HUES64 (cell line): ENCODE measurements around the gene CELF5.
A peak's percentile ranks its signal among the peaks of the same experiment; 100 is the strongest.

ENCODE experiments used
- H3K27ac ChIP-seq: 2 replicates; pipeline ENCODE4 v1.7.0; 2013; ENCODE audit warnings: low read depth, low read length, inconsistent platforms
- H3K27me3 ChIP-seq: 2 replicates; pipeline ENCODE4 v1.6.1; 2013; ENCODE audit warnings: mild to moderate bottlenecking, low read length; ENCODE audit not compliant: insufficient read depth
- H3K36me3 ChIP-seq: 2 replicates; pipeline ENCODE4 v1.6.1; 2013; ENCODE audit warnings: mild to moderate bottlenecking, low read length; ENCODE audit not compliant: insufficient read depth
- H3K4me1 ChIP-seq: 2 replicates; pipeline ENCODE4 v1.6.1; 2013; ENCODE audit warnings: mild to moderate bottlenecking, low read length, moderate library complexity; ENCODE audit not compliant: insufficient read depth
- H3K4me3 ChIP-seq: 2 replicates; pipeline ENCODE4 v1.5.1; 2013; ENCODE audit warnings: mild to moderate bottlenecking, low read length, moderate library complexity
- H3K9ac ChIP-seq: 2 replicates; pipeline ENCODE4 v1.6.1; 2013; ENCODE audit warnings: mild to moderate bottlenecking, low read depth, low read length
- H3K9me3 ChIP-seq: 2 replicates; pipeline ENCODE4 v1.6.1; 2013; ENCODE audit warnings: low read depth, low read length; ENCODE audit not compliant: insufficient read depth
- WGBS: fragments of 150-250, 120-280 bp; methylation state at CpG from one replicate; pipeline ENCODE4 v1.1.7; 2013; ENCODE audit warnings: missing lambda C conversion rate; 5-methylcytosine and 5-hydroxymethylcytosine counted together

Gene CELF5

DNA sequence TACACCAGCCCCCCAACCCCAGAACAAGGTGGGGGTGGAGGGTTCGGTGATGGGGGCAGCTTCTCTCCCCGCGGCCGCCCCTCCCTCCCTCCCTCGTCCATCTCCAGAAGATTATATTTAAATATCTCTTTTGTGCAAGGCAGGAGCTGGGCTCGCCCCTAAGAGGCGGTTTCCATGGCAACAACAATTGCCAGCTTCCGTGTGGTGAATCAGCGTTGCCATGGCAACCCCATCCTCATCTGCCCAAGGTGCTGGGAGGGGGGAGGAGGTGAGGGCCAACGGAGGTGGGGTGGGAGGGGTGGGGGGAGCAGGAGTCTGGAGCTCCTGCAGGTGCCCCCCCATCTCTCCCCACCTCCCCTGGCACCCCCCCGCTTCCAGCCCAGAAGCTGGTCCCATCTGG, 46.4 kb downstream of the CELF5 start:
- H3K9me3 ChIP-seq, result peaks cover 3% of the 10 kb centered on the region; the same call in 1 of the 2 replicates
- H3K27ac ChIP-seq, result no peak overlapping the region
- H3K4me3 ChIP-seq, result no peak overlapping the region
- WGBS, result 46% methylated on average over 4 of the region's 11 CpGs
- H3K36me3 ChIP-seq, result no peaks in the 10 kb centered on the region
- peaks cover 13% of the 10 kb centered on the region for H3K27me3 ChIP-seq
- H3K4me1 ChIP-seq, result peaks cover 5% of the 10 kb centered on the region; the same call in 1 of the 2 replicates
- H3K9ac ChIP-seq, result no peak overlapping the region

DNA sequence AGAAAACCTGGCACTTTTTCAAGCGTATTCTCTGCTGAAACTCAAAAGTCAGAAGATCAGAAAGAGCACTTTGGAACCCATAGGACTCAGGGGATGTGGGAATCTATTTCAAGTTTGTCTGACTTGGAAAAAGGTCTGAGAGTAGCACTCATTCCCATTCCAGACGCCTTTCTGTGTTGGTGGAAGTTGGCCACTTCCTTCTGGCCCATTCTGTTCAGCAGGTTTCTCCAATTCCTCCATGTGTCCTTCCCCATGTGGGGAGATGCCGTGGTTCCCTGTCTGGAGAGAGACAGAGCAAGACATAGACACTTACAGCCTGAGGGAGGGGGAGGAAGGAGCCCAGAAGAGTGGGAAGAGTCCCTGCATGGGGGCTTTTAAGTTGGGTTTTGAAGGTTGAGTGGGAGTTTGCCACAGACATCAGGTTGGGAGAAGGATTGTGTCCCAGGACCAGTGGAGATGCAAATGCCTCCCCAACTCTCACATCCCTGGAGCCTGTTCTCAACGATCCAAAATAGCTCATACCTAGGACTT, 48.0 kb downstream of the CELF5 start:
- Histone ChIP-seq H3K27ac (no peak overlapping the region), H3K27me3 (peaks cover 13% of the 10 kb centered on the region), H3K9ac (no peak overlapping the region), H3K9me3 (peaks cover 3% of the 10 kb centered on the region; the same call in 1 of the 2 replicates), H3K4me3 (no peak overlapping the region), H3K36me3 (no peaks in the 10 kb centered on the region), H3K4me1 (peaks cover 5% of the 10 kb centered on the region; the same call in 1 of the 2 replicates)
- 81% methylated on average over 3 of the region's 4 CpGs for WGBS

DNA sequence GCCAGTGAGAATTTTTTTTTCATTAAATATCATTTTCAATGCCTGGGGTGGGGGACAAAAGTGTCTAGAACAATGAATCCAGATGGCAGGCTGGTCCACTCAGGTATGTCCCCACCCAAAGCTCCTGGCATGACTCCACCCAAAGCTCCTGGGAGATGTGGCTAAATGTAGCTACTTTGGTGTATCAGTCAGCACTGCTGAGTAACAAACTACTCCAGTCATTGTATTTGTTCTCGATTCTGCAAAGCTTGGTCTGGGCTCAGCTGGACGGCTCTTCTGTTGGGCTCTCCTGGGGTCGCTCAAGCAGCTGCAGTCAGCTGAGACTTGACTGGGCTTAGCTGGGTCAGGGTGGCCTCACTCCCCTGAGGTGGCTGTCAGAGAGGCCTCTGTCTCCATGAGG, 48.5 kb downstream of the CELF5 start:
- Histone ChIP-seq H3K27me3 (peaks cover 13% of the 10 kb centered on the region), H3K9me3 (peaks cover 3% of the 10 kb centered on the region; the same call in 1 of the 2 replicates), H3K4me1 (peaks cover 5% of the 10 kb centered on the region; the same call in 1 of the 2 replicates), H3K27ac (no peak overlapping the region), H3K4me3 (no peak overlapping the region), H3K9ac (no peak overlapping the region), H3K36me3 (no peaks in the 10 kb centered on the region)
- 88% methylated on average over 3 of the region's 3 CpGs for WGBS

DNA sequence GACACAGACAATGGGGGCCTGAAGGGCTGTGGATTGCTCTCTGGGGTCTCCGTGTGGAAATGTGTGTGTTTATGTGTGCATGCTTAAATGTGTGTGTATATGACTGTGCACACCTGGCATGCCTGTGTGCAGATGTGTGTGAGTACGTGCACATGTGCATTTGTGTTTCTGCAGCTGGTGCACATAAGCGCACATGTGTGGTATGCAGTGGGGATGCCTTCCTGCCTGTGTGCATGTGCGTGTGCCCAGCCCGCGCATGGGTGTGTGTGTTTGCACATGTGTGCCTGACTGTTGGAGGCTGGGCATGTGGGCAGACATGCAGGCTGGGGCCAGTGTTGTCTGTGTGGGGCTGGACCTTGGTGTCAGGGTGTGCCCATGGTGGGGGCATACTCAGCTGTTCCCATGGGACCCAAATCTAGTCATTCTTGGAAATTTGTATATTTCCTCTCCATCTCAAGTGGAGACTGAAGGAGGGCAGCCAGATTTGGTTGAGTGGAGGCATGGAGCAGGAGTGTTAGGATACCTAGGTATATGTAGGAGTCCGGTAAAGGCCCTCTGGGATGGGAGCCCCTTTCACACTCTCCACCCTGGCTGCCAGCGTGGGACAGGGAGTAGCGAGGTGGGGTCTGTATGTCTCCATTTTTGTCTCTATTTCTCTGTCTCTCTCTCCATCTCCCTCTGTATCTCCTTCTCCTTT, 49.9 kb downstream of the CELF5 start:
- Histone ChIP-seq H3K9me3 (peaks cover 3% of the 10 kb centered on the region; the same call in 1 of the 2 replicates), H3K36me3 (no peaks in the 10 kb centered on the region), H3K4me1 (peaks cover 5% of the 10 kb centered on the region; the same call in 1 of the 2 replicates), H3K9ac (no peak overlapping the region), H3K27me3 (peaks cover 9% of the 10 kb centered on the region), H3K27ac (no peak overlapping the region), H3K4me3 (no peak overlapping the region)
- WGBS, result 84% methylated on average over 9 of the region's 9 CpGs

DNA sequence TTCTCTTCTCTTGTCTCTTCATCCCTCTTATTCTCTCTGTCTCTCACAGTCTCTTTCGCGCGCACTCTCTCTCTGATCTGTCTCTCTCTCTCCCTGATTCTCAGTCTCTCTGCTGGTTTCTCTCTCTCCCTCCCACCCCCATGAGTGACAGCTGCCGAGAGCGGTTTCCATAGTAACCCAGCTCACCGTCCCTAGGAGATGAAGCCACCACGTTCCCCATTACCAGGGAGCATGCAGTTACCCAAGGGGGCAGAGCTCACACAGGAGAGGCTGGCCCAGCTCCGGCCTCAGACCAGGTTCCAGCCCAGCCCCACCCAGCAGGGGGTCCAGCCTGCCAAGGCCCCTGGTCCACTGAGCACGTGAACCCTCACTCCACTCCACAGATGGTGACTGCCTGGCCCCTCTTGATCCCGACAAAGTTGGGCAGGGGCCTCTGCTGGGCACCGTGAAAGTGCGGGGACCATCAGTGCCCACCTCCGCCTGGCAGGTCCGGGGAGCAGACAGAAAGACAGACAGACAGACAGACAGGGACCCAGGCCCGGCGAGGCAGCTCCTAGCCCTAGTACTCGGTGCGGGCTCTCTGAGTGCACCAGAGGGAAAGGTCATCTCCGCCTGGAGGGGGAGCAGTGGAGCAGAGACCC, 50.6 kb downstream of the CELF5 start:
- WGBS, result 22% methylated on average over 19 of the region's 19 CpGs
- H3K4me1 ChIP-seq, result peaks cover 5% of the 10 kb centered on the region; the same call in 1 of the 2 replicates
- H3K27ac ChIP-seq, result peak overlapping the region; percentile 62; the same call in 1 of the 2 replicates
- H3K9me3 ChIP-seq, result peaks cover 3% of the 10 kb centered on the region; the same call in 1 of the 2 replicates
- H3K4me3 ChIP-seq, result peak overlapping the region; percentile 72
- no peak overlapping the region for H3K9ac ChIP-seq
- H3K36me3 ChIP-seq, result no peaks in the 10 kb centered on the region
- H3K27me3 ChIP-seq, result peaks cover 2% of the 10 kb centered on the region

DNA sequence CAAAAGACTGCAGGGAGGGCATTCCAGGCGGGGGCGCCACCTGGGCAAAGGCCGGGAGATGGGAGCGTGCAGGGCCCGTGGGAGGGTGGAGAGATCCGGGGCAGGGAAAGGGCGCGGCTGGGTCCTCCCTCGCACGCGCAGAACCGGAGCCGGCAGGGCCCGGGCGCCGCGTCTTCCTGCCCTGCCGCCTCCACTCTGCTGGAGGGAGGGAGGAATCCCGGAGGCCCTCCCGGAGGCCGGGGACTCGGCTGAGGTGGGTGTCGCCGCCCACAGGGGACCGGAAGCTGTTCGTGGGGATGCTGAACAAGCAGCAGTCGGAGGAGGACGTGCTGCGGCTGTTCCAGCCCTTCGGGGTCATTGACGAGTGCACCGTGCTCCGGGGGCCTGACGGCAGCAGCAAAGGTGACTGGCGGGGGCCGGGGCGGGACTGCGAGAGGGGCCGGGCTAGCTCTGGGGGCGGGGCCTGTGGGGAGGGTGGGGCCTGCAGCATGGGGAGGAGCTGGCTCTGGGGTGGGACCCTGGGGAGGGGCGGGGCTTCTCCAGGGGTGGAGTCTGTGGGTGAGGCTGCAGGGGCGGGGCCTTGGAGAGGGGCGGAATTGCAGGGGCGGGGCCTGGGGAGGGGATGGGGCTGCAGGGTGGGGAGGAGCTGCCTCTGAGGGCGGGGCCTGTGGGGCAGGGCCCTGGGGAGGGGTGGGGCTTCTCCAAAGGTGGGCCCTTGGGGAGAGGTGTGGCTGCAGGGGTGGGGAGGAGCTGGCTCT, 51.3 kb downstream of the CELF5 start:
- peaks cover 5% of the 10 kb centered on the region; the same call in 1 of the 2 replicates for H3K4me1 ChIP-seq
- peaks cover 3% of the 10 kb centered on the region; the same call in 1 of the 2 replicates for H3K9me3 ChIP-seq
- H3K36me3 ChIP-seq, result no peaks in the 10 kb centered on the region
- H3K9ac ChIP-seq, result 0 out of 2 replicates have a peak overlapping the region, but pooled peaks have one; percentile 29
- H3K27ac ChIP-seq, result peak overlapping the region; percentile 35; the same call in 1 of the 2 replicates
- H3K4me3 ChIP-seq, result peak overlapping the region; percentile 72
- H3K27me3 ChIP-seq, result no peaks in the 10 kb centered on the region; the same call in none of the 2 replicates
- 2% methylated on average over 44 of the region's 45 CpGs for WGBS

DNA sequence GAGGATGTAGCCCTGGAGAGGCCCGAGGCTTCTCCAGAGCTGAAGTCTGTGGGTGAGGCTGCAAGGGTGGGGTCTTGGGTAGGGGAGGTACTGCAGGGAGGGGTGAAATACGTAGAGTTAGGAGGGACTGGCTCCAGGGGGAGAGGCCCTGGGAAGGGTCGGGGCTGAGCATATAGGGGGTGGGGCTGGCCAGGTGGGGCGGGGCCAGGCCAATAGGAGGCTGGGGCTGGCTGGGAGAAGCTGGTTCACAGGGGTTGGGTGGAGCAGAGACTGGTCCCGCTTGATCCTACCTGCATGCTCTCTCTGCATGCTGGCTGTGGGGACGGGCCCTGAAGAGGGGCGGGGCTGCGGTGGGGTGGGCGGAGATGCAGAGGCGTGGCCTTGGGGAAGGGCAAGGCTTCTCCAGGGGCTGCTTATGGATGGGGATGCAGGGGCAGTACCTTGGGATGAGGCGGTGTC, 51.9 kb downstream of the CELF5 start:
- H3K9me3 ChIP-seq, result peaks cover 3% of the 10 kb centered on the region; the same call in 1 of the 2 replicates
- WGBS, result 7% methylated on average over 11 of the region's 11 CpGs
- H3K36me3 ChIP-seq, result no peaks in the 10 kb centered on the region
- H3K4me1 ChIP-seq, result peaks cover 5% of the 10 kb centered on the region; the same call in 1 of the 2 replicates
- H3K9ac ChIP-seq, result no peak overlapping the region
- no peak overlapping the region for H3K27ac ChIP-seq
- no peaks in the 10 kb centered on the region; the same call in none of the 2 replicates for H3K27me3 ChIP-seq
- H3K4me3 ChIP-seq, result peak overlapping the region; percentile 33; the same call in 1 of the 2 replicates

DNA sequence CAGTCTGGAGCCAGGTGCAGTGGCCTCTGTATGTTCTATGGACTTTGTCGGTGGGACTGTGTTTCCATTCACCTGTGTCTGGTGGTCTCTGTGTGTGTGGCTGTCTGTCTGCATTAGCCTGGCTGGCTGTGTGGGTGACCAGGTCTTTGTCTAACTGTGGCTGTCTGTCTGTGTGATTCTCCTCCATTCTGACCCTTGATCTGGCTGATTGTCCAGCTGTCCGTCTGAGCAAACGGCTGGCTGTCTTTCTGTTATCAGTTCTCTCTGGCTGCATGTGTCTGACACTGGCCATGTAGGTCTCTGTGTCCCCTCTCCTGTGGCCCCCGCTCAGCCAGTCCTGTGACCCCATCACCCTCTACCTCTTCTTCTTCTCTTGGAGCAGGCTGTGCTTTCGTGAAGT, 53.2 kb downstream of the CELF5 start:
- Histone ChIP-seq H3K36me3 (no peaks in the 10 kb centered on the region), H3K27ac (no peak overlapping the region), H3K27me3 (no peaks in the 10 kb centered on the region; the same call in 1 of the 2 replicates), H3K9me3 (peaks cover 1% of the 10 kb centered on the region; the same call in 1 of the 2 replicates), H3K9ac (no peak overlapping the region), H3K4me1 (peaks cover 5% of the 10 kb centered on the region; the same call in 1 of the 2 replicates), H3K4me3 (no peak overlapping the region)
- 88% methylated on average over 5 of the region's 5 CpGs for WGBS

DNA sequence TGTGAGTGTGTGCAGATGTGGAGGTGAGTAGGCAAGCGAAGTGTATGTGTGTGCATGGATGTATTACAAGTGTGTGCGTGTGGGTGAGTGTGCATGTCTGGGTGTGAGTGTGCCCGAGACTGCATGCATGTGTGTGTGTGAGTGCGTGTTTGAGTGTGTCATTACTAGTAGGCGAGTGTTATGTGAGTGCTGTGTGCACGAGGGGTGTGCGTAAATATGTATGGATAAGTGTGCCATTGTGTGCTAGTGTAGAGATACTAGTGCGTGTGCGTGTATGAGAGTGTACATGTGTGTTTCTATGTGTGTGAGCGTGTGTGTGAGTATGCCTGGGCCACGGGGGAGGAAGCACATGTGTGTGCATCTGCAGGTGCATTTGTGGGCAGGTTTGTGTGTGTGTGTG, 53.8 kb downstream of the CELF5 start:
- WGBS, result 91% methylated on average over 11 of the region's 11 CpGs
- Histone ChIP-seq H3K27me3 (no peaks in the 10 kb centered on the region), H3K36me3 (no peaks in the 10 kb centered on the region), H3K4me1 (peaks cover 5% of the 10 kb centered on the region; the same call in 1 of the 2 replicates), H3K27ac (no peak overlapping the region), H3K9me3 (no peaks in the 10 kb centered on the region), H3K4me3 (no peak overlapping the region), H3K9ac (no peak overlapping the region)

DNA sequence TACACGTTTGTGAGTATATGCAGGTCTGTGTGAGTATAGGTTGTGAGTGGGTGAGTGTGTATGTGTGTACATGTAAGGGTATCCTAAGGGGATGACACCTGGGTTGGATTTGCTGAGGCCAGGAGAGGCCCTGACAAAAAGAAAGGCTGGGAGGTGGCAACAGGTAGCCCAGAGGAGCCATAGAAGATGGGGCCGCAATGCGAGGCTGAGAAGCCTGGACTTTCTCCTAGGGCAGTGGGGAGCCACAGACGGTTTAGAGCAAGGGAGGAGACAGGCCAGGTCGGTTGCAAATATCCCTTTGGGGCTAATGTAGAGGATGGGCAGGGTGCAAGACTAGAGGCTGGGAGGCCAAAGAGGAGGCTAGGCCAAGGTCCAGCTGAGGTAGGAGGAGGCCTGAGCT, 54.3 kb downstream of the CELF5 start:
- WGBS, result 83% methylated on average over 5 of the region's 5 CpGs
- Histone ChIP-seq H3K27me3 (no peaks in the 10 kb centered on the region), H3K9me3 (no peaks in the 10 kb centered on the region), H3K36me3 (no peaks in the 10 kb centered on the region), H3K9ac (no peak overlapping the region), H3K4me3 (no peak overlapping the region), H3K4me1 (peaks cover 5% of the 10 kb centered on the region; the same call in 1 of the 2 replicates), H3K27ac (no peak overlapping the region)
